ENCODE results near the gene UBE2I.

Gene UBE2I

DNA sequence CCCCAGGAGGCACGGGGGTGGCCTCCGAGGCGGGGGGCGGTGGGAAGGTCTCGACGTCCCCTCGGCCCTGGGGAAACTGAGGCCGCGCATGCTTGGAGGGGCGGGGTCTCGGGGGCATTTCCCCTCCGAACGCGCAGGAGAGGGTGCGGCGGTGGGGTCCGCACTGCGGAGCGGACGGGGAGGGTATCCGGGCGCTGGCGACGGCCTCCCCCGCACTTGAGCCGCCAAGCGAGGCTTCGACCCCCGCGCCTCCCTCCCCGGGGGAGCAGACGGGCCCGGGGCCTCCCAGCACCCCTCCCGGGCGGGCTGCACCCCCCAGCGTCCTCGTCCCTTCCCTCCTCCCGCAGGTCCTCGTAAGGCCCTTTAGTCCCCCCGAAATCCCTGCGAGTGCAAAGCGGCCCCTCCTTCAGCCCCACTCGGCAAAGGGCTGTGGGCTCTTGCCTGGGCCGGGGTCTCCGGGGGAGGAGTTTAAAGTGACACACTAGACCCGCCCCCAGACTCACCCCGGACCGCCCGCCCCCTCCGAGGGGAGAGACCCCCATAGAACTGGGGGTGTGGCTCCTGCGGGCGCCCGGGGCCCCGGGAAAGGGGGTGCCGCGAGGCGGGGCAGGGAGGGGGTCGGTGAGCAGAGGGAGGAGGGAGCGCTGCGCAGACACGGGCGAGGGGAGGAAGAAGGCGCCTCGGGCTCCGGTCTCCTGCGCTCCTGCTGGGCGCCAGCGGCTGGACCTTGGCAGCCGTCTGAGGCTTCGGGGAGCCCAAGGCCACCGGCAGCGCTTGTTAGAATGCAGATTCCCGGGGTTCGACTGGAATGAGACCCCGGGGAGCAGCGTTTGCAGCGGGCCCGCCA lies 24.6 kb downstream of the UBE2I start:
- TF ChIP-seq GATA3 (IDR thresholded peaks at IDR 0.05; ENCODE audit: low read depth, low read length): no peak
- no peak for TF ChIP-seq GATA2 (IDR thresholded peaks at IDR 0.05; ENCODE audit: low read depth, low read length)

DNA sequence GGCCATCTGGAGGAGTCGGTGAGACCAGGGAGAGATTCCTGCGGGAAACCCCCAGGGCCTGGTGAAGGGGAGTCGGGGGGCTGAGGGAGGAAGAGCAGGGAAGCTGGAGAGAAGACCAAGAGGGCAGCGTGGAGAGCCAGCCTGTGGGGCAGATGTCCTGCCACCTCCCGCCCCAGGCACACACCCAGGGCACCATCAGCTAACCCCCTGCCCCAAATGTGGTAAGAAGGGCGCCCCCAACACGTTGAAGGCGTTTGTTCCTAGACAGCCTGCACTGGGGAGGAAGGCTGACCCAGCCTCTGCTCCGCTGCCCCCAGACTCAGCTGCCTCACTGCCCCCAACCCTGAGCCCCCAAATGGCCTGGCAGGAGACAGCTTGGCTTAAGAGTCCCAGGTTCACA lies 25.3 kb downstream of the UBE2I start:
- TF ChIP-seq GATA3 (IDR thresholded peaks at IDR 0.05; ENCODE audit: low read depth, low read length): no peak

DNA sequence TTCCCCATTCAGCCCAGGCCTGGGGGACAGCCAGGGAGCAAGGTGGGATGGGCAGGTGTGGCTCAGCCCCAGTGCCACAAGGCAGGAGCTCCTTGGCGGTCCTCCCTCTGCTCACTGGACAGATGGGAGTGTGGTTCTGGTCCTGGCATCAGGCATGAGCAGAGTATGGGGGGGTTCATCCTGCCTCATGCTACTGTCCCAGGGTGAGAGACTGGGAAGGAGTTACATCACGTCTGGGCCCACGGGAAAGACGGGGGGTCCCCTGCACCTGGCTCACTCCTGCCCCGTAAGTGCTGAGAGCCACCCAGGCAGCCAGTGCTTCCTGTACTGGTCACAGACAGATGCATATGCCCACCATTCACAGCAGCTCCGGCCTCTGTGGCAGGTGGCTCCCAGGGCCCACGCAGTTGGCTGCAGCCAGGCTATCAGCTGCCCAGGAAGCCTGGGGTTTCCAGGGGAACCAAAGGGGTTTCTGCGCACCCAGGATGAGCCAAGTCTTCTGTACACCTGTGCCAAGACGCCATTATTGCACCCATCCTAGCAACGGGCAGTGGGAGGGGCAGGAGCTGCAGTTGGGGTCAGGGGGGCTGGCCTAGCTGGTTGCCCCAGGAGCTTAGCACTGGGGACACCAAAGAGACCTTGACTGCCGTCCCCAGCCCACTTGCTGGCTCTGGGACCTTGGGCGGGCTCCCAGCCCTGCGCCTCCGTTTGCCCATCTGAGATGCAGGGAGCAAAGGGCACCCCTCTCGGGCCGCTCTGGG lies 26.0 kb downstream of the UBE2I start:
- no peak for TF ChIP-seq GATA2 (IDR thresholded peaks at IDR 0.05; ENCODE audit: low read depth, low read length)
- TF ChIP-seq GATA3 (IDR thresholded peaks at IDR 0.05; ENCODE audit: low read depth, low read length): no peak

DNA sequence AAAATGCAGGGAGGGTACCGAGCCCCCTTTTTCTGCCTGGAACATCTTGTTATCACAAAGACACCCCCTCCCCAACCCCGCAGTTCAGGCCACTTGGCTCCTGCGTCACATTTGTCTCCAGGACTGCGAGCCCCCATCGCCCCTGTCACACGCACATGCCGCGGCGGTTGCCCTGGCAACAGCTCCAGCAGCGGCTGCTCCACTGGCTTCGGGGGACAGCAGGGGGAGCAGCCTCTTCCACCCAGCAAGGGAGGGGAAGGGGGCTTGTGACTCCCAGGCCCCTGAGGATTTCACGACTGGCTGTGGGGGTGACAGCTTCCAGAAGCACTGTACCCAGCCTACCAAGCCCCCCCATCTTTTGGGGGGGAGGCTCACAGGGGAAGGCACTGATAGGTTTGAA lies 26.6 kb downstream of the UBE2I start:
- TF ChIP-seq GATA3 (IDR thresholded peaks at IDR 0.05; ENCODE audit: low read depth, low read length): no peak
- TF ChIP-seq GATA2 (IDR thresholded peaks at IDR 0.05; ENCODE audit: low read depth, low read length): no peak

DNA sequence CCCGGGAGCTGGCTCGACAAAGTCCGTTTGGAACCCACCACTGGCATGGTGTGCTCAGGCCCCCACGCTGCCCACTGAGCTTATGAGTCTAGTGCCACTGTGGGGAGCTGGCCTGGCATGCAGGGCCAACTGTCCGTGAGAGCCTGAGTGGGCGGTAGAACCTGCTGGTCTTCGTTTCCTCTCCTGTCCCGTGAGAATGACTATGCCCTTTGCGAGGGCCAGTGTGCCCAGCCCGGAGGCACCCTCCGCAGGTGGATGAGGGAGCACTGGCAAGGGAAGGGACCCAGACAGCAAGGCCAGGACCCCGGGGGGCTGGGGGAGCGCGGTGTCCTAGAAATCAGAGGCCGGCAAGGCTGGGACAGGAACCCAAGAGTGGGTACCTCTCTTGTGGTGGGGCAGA lies 27.2 kb downstream of the UBE2I start:
- TF ChIP-seq GATA3 (IDR thresholded peaks at IDR 0.05; ENCODE audit: low read depth, low read length) (no peak), GATA2 (IDR thresholded peaks at IDR 0.05; ENCODE audit: low read depth, low read length) (no peak)

DNA sequence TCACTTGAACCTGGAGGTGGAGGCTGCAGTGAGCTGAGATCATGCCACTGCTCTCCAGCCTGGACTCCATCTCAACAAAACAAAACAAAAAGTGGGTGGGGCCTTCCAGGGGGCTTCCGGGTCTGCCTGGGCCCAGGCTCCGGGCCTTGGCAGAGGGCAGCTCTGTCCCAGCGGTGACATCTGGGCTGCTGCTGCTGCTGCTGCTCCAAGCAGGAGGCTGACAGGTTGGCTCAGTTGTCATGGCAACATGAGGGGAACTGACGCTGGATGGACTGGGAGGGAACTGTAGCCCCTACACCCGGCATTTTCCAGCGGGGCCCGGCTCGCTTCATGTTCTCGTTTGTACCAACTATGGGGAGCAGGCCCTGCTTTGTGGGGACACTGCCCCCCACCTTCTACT lies 28.1 kb downstream of the UBE2I start:
- TF ChIP-seq GATA2 (IDR thresholded peaks at IDR 0.05; ENCODE audit: low read depth, low read length): no peak
- no peak for TF ChIP-seq GATA3 (IDR thresholded peaks at IDR 0.05; ENCODE audit: low read depth, low read length)

DNA sequence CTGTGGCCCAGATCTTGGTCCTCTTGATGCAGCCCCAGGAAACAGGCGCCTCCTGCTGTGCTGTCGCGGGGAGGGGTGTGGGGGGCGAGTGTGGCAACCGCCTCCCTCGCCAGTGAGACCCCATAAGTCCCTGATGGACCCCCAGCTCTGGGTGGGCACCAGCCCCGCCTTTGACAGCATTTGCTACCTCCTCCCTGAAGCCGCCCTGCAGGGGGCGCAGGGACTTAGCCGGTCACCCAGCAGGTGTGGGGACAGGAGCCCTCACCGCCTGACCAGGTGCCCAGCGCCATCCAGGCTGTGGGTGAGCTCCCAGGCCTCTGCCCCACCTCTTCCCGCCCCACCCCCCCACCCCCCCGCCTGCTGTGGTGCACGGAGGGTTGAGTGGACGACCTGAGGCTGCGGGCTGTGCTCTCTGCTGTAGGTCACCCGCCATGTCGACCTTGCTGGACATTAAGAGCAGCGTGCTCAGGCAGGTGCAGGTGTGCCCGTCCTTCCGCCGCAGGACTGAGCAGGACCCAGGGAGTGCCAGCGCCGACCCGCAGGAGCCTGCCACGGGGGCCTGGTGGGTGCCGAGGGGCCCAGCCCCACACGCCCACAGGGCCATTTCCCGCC lies 28.8 kb downstream of the UBE2I start:
- TF ChIP-seq GATA2 (IDR thresholded peaks at IDR 0.05; ENCODE audit: low read depth, low read length) (no peak), GATA3 (IDR thresholded peaks at IDR 0.05; ENCODE audit: low read depth, low read length) (no peak)

DNA sequence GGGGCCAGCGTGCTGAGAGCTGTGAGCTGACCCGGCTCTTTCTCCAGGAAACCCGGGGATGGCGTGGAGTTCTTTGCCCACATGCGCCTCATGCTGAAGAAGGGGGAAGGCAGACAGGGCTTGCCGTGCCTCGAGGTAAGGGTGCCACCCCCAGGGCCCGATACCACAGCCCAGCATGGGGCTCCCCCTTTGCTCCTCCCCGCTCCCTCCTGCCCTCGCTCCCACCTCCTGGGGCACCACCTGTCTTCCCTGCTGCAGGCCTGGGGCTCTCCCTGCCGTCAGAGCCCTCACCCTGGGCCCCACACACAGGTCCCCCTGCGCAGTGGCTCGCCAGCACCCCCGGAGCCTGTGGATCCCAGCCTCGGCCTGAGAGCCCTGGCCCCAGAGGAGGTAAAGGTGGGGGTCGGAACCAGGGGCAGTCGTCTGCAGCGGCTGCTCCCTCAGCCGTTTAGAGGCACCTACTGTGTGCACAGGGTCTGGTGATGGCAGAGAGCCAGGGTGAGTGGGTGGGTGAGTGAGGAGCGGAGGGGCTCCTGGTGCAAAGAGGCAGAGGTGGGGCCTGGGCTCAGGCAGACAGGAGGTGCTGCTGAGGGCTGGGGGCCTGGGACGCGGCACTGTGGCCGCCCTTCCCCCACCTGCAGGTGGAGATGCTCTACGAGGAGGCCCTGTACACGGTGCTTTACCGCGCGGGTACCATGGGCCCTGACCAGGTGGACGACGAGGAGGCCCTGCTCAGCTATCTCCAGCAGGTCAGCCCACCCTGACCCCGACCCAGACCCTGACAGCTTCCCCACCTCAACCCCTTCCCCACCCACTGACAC lies 29.6 kb downstream of the UBE2I start:
- TF ChIP-seq GATA2 (IDR thresholded peaks at IDR 0.05; ENCODE audit: low read depth, low read length) (no peak), GATA3 (IDR thresholded peaks at IDR 0.05; ENCODE audit: low read depth, low read length) (no peak)

DNA sequence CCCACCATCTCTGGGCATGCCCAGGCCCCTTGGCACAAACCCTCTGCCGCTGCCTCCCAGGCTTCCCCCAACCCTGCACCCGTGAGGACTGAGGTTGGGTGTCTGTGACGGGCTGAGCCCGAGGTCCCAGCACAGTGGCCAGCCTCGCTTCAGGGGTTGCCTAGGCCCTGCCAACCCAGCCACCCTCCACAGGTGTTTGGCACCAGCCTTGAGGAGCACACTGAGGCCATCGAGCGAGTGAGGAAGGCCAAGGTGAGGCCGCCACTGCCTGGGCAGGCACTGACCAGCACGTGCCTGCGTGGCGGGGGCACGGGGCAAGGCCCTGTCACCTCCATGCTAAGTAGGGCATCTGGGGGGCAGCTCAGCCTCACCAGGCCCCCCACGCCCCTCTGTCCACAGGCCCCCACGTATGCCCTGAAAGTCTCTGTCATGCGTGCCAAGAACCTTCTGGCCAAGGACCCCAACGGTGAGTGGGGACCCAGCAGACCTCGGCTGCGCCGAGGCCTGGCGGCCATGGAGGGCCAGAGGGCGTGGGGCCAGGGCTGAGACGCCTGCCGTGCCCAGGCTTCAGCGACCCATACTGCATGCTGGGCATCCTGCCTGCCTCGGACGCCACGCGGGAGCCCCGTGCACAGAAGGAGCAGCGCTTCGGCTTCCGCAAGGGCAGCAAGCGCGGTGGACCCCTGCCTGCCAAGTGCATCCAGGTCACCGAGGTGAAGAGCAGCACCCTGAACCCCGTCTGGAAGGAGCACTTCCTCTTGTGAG lies 31.5 kb downstream of the UBE2I start:
- no peak for TF ChIP-seq GATA3 (IDR thresholded peaks at IDR 0.05; ENCODE audit: low read depth, low read length)
- TF ChIP-seq GATA2 (IDR thresholded peaks at IDR 0.05; ENCODE audit: low read depth, low read length): no peak

DNA sequence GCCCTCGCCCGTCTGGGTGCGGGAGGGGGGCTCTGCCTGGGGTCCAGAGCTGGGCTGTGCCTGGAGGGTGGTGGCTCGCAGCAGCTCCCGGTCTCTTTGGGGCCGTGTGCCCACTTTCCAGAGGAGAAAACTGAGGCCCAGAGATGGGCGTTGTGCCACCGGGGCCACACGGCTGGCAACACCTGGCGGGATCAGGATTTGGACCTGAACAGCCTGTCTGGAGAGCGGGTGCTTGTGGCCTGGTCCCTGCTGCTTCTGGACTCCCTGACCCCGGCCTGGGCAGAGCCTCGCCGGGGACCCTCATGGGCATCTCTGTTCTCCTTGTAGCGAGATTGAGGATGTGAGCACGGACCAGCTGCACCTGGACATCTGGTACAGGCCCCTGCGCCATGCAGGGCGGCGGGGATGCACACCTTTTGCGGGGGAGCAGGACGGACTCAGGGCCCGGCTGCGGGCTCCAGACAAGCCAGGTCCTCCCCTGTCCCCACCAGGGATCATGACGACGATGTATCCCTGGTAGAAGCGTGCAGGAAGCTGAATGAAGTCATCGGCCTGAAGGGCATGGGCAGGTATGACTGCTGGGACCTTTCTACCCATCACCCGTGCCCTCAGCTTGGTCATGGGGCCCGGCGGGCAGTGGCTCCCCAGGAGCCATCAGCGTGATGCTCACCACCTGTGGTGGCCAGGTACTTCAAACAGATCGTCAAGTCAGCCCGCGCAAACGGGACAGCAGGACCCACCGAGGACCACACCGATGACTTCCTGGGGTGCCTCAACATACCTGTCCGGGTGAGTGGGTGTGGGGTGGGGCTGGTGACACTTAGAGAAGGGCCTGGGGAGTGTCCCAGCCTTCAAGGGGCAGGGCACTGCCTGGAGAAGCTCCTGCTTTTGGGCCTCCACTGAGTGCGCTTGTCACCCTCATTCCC lies 32.3 kb downstream of the UBE2I start:
- TF ChIP-seq GATA3 (IDR thresholded peaks at IDR 0.05; ENCODE audit: low read depth, low read length) (no peak), GATA2 (IDR thresholded peaks at IDR 0.05; ENCODE audit: low read depth, low read length) (no peak)

DNA sequence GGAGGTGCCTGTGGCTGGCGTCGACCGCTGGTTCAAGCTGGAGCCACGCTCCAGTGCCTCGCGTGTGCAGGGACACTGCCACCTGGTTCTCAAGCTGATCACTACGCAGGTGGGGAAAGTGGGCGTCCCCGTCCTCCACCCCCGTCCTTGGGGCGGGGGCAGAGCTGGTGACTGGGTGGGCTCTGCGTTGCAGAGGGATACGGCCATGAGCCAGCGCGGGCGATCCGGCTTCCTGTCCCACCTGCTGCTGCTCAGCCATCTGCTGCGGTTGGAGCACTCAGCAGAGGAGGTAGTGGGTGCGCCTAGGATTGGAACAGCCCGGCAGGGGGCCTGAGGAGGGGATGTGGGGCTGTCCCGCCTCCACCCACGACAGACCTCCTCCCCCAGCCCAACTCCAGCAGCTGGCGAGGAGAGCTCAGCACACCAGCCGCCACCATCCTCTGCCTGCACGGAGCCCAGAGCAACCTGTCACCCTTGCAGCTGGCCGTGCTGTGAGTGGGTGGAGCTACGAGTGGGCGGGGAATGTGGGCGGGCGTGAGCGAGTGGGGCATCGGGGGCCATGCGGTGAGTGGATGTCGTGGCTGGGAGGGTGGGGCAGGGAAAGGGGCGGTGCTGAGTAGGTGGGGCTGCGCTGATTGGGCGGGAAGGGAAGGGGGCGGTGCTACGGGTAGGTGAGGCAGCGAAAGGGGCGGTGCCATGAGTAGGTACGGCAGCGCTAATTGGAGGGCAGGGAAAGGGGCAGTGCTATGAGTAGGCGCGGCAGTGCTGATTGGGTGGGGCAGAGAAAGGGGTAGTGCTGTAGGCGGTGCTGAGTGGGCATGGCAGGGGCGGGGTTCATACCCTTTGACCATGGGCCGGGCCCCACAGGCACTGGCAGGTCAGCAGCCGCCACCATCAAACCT lies 33.3 kb downstream of the UBE2I start:
- no peak for TF ChIP-seq GATA3 (IDR thresholded peaks at IDR 0.05; ENCODE audit: low read depth, low read length)
- no peak for TF ChIP-seq GATA2 (IDR thresholded peaks at IDR 0.05; ENCODE audit: low read depth, low read length)

All from SH-SY5Y (cell line).